GM19023 (cell line): ENCODE results near the gene ALDH3B2.
"Not testable (repeated sequence)": the region's sequence is repeated elsewhere in the genome, so short reads cannot be mapped to it uniquely, and the experiment has no call there.

Experiments
- ATAC-seq: cut with Tn5 transposase; IDR thresholded peaks from one replicate; pipeline ENCODE4 v1.9.1; 2021; ENCODE audit warnings: mild to moderate bottlenecking, moderate library complexity; ENCODE audit not compliant: unreplicated experiment

ALDH3B2 gene

GRCh38 chr11:67631411-67631810, 43.0 kb downstream of the ALDH3B2 start:
- no peak for ATAC-seq

- no peak for ATAC-seq
Observed at GRCh38 chr11:67630943-67631331, 43.5 kb downstream of the ALDH3B2 start.

- peak; percentile 64 for ATAC-seq
Observed at GRCh38 chr11:67630228-67630942, 44.0 kb downstream of the ALDH3B2 start.

GRCh38 chr11:67629386-67630227, 44.8 kb downstream of the ALDH3B2 start, which contains the start of gene NUDT8:
NUDT8 (minus strand) TSS chr11:67629937; CDS start chr11:67629911, 26 bp downstream.
- peak; percentile 44 for ATAC-seq

- ATAC-seq: no peak
Observed at GRCh38 chr11:67628710-67629385, 45.6 kb downstream of the ALDH3B2 start.

GRCh38 chr11:67627812-67628624, 46.4 kb downstream of the ALDH3B2 start:
- ATAC-seq: no peak

GRCh38 chr11:67627441-67627811, 47.0 kb downstream of the ALDH3B2 start:
- no peak for ATAC-seq

- no peak for ATAC-seq
Observed at GRCh38 chr11:67626970-67627369, 47.5 kb downstream of the ALDH3B2 start.

- ATAC-seq: not testable (repeated sequence)
Observed at GRCh38 chr11:67626131-67626833, 48.1 kb downstream of the ALDH3B2 start.

- ATAC-seq: not testable (repeated sequence)
Observed at GRCh38 chr11:67623795-67624194, 50.6 kb downstream of the ALDH3B2 start.

GRCh38 chr11:67622905-67623304, 51.5 kb downstream of the ALDH3B2 start:
- ATAC-seq: not testable (repeated sequence)

- not testable (repeated sequence) for ATAC-seq
Observed at GRCh38 chr11:67621928-67622327, 52.5 kb downstream of the ALDH3B2 start.

GRCh38 chr11:67620621-67621020, 53.8 kb downstream of the ALDH3B2 start:
- ATAC-seq: not testable (repeated sequence)

- ATAC-seq: not testable (repeated sequence)
Observed at GRCh38 chr11:67619683-67620618, 54.5 kb downstream of the ALDH3B2 start.

- not testable (repeated sequence) for ATAC-seq
Observed at GRCh38 chr11:67618901-67619659, 55.3 kb downstream of the ALDH3B2 start.

- ATAC-seq: no peak
Observed at GRCh38 chr11:67617243-67617953, 57.0 kb downstream of the ALDH3B2 start.

GRCh38 chr11:67616431-67617242, 57.8 kb downstream of the ALDH3B2 start:
- ATAC-seq: no peak
